Stimulated activated CD8-positive, alpha-beta memory T cell treated with anti-CD3 and anti-CD28 coated beads, Interleukin-15, amount 100 ng/mL, for 24 hours (primary cell): ENCODE measurements around the gene ELANE.
"Not testable (repeated sequence)": the region's sequence is repeated elsewhere in the genome, so short reads cannot be mapped to it uniquely, and the experiment has no call there.

Experiments used
- DNase-seq: peaks from one replicate; pipeline ENCODE4 v3.0.0-alpha.2; 2020; ENCODE audit warnings: low read depth

Gene ELANE

DNA sequence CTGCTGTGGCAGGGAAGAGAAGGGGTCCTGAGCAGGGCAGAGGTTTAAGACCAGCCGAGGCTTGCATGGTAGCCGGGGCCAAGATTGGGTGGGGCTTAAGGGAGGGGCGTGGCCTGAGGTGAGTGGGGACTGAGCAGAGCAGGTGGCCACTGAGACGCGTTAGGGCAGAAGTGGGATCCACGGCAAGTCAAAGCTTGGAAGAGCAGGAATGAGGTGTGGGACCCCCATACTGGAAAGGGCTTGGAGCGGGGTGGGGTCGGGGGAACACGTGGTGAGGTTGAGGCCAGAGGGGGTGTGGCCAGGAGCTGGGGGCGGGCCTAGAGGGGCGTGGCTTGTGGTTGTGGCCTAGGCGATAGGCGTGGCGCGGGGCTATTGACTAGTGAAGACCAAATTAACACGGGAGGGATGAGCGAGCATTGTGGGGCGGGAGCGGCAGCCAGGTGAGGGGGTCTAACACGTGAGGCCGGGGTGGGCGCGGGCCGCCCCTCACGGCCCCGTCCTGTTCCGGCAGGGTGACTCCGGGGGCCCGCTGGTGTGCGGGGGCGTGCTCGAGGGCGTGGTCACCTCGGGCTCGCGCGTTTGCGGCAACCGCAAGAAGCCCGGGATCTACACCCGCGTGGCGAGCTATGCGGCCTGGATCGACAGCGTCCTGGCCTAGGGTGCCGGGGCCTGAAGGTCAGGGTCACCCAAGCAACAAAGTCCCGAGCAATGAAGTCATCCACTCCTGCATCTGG is 10.6 kb downstream of the ELANE start:
- peak; percentile 55 for DNase-seq

DNA sequence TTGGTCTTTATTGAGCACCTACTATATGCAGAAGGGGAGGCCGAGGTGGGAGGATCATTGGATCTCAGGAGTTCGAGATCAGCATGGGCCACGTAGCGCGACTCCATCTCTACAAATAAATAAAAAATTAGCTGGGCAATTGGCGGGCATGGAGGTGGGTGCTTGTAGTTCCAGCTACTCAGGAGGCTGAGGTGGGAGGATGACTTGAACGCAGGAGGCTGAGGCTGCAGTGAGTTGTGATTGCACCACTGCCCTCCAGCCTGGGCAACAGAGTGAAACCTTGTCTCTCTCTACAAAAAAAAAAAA is 11.2 kb downstream of the ELANE start:
- DNase-seq: no peak

DNA sequence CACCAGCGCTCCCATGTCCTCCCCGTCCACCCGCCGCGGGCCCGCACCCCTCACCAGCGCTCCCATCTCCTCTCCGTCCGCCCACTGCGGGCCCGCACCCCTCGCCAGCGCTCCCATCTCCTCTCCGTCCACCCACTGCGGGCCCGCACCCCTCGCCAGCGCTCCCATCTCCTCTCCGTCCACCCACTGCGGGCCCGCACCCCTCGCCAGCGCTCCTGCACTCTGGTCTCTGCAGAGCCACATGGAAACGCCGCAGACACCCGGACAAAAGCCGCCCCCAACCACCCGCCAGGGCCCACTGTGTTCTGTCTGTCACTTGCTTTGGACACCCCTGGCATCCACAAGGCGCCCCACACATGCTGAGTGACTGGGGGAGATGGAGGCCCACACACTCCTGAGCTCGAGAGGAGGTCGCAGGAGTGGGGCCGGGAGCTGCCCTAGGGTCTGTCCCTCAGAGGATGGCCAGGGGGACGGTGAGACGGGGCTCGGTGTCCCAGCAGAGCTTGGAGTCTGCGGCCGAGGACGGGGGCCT is 14.7 kb downstream of the ELANE start:
- no peak for DNase-seq

DNA sequence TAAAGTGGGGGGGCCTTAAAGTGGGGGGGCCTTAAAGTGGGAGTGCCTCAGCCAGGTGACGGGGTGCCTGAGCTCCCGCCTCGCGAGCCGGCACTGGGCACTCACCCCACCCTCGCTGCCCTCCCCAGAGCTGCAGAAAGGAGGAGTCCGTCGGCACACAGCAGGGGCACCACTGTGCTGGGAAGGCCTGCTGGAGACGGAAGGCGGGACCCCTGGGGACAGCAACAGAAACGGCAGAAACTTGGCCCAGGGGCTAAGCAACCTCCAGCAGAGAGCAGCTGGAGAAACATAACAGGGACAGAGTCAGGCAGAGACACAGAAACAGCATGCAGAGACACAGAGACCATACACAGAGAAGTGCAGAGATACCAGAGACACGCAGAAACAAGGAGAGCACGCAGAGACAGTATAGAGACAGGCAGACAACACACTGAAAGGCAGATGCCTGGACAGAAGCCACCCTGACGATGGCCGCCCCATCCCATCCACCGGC is 15.2 kb downstream of the ELANE start:
- DNase-seq: no peak

DNA sequence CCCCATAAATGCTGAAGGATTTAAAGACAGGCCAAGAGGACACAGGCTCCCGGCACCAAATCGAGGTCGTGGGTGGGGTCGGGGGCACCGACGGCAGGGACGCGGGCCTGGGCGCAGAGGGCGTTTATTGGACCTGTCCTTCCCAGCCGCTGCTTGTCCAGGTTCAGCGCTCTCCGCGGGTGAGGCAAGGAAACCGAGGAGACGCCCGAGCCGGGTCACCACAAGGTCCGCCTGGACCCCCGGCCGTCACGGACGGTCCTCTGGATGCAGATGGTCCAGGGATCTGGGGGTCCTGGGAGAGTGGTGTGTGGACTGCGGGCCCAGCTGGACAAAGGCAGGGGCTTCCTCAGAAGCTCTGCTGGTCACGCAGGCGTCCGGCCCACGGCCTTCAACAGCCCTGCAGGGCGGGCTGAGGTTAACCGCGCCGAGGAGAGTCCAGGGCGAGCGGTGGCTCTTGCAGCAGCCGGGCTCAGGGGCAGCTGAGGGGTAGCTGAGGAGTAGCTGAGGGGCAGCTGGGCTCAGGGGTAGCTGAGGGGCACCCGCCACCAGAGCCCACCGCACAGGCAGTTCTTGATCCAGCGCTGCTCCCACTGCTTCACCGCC is 15.9 kb downstream of the ELANE start:
- no peak for DNase-seq

DNA sequence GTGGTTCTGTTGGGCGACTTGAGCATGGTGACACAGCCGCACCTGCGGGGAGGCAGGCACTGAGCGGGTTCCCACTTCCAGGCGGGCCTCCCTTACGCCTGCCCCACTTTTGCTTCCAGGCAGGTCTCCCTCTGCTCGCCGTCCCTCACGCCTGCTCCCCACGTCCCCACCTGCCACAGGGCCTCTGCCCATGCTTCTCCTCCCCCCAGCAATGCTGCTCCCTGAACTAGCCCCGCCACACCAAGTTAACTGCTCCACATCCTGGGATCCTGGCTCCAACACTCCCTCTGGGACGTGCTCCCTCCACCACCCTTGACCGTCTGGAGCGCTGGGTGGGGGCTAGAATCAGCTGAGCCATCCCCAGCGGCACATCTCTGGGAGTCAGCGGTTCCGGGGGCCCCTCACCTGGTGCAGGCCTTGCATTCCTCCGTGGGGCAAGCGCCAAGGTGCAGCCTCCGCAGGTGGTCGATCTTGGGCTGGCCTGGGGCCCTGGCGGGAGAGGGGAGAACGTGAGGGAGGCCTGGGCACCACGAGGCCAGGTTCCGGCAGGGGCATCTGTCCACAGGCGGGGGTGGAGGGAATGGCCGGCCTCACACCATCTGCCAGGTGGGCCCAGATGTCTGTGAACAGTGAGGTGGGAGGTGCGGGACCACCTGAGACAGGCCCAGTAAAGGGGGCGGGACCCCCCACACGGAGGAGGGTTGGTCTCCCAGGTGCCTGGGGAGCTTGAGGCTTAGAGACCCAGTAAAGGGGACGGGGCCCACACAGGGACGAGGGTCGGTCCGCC is 16.5 kb downstream of the ELANE start:
- DNase-seq: no peak

DNA sequence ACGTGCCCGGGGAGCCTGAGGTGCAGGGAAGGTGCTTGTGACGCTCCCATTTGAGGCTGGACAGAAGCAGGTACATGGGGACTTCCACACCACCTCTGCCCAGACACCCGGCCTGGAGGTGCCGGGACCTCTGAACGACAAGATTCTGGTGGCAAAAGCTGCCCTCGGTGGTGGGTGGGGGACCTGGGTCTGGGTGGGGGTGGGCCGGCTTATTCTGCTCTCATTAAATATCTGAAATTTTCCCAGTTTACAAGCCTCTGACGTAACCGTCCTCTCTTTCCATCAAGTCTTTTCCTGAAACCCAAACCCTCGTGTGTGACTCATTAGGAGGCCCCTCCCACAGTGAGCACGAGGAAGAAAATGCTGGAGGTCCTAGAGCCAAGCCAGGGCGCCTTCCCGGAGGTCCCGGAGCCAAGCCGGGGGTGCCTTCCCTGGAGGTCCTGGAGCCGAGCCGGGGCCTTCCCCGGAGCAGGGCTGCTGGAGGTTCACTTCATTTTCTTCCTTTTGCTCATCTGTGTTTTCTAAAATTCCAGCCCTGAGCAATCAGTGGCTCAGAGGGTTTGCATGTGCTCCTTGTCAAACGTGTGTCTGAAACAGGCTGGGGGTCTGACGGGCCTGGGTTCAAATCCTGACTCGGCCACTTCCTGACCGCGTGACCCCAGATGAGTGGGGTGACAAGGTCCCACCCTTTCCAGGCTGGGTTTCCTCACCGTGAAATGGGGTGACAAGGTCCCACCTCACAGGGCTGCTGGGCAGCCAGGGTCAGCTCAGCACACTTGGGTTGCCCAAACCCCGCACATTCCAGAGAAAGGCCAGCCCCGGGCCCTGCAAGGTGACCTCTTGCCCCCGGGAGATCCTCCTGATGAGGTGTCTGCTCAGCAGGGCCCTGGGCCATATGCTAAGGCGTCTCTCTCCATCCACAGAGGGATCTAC is 17.4 kb downstream of the ELANE start:
- DNase-seq: no peak

DNA sequence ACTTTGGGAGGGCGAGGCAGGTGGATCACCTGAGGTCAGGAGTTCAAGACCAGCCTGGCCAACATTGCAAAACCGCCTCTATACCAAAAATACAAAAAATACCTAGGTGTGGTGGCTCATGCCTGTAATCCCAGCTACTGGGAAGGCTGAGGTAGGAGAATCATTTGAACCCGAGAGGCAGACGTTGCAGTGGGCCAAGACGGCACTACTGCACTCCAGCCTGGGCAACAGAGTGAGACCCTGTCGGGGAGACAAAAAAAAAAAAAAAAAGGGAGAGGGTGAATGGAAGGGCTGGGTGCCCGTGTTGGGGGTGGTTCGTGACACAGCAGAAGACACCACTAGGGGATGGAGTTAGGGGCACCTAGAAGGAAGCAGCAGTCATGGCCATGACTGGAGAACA is 18.2 kb downstream of the ELANE start:
- no peak for DNase-seq

DNA sequence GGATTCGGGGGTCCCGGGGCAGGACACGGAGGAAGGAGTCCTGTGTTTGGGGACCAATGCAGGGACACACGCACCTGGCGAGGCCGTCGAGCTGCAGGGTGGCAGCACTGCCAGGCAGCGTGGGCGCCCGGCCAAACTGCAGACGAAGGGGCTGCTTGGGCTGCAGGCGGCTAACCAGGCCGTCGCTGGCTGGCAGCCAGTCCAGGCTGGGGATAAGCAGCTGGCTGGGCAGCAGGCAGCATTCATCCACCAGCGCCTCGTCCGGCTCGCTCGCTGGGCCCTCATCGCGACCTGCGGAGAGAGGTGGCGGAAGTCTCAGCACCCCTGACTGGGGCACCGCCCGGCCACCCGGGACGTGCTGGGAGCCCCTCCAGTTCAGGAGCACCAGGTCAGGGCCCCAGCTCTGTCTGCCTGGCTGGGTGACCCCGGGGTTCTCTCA is 18.9 kb downstream of the ELANE start:
- no peak for DNase-seq

DNA sequence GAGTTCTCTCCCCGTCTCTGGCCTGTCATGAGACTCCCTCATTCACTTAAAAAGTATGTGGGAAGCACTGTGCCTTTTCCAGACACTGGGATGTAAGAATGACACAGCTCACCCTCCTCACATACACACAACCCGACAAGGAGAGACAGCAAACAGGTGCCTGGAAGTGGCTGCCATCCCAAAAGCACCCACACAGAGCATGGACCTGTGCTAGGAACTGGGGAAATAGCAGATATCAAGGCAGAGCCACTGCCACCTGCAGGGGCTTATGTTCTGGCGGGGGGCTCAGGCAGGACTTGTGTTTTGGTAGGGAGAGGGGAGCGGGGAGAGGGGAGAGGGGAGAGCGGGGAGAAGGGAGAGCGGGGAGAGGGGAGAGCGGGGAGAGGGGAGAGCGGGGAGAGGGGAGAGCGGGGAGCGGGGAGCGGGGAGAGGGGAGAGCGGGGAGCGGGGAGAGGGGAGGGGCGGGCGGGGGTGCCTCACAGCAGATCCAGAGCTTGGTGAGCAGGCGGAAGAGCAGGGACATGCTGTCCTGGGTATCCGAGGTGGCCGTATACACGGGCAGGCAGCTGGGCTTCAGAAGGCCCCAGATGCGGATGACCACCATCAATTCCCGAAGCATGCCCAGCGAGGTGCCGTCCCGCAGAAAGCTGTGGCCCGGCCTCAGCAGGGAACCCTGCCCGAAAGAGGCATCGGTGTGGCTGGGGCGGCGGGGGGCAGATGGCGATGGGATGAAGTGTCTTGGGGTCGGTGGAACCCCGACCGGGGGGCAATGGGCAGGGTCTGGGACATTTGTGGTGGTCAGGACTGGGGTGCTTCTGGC is 19.6 kb downstream of the ELANE start:
- DNase-seq: no peak

DNA sequence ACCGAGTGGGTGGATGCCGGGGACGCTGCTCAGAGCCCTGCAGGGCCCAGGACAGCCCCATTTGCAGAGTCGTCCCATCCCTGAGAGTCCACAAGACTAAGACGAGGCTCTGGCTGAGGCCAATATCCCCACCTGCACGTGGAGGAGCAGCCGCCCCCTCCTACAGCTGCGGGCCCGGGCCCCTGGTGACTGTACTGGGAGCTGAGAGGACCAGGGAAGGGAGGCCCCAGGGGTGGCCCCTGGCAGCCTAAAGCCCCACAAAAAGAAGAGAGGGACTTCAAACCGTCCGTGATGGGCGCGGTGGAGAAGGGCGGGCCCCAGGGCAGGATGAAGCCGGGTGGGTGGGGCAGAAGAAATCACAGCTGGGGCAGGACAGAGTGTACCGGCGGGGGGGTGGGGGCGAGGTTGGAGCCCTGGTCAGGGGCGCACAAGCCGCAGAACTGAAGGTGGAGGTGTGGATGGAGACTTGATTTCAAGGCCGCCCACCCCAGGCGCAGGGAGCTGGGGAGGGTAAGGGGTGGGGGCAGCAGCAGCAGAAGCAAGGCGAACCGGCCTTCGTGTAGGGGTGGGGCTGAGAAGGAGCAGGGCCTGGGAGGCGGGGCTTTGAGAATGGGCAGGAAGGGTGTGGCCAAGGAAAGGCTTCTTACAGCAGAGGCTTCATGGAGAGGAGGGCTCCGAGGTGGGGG is 20.3 kb downstream of the ELANE start:
- DNase-seq: peak; percentile 28

DNA sequence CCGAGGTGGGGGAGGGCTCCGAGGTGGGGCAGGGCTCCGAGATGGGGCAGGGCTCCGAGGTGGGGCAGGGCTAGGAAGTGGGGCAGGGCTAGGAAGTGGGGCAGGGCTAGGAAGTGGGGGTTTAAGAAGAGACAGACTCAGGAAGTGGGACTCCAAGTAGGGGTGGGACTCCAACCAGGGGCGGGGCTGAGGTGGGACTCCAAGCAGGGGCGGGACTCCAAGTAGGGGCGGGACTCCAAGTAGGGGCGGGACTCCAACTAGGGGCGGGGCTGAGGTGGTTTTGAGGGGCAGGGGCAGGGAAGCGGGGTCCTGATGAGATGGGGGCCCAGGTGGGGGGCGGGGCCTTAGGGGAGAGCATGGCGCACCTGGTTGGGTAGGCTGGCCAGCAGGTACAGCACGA is 21.0 kb downstream of the ELANE start:
- DNase-seq: no peak

DNA sequence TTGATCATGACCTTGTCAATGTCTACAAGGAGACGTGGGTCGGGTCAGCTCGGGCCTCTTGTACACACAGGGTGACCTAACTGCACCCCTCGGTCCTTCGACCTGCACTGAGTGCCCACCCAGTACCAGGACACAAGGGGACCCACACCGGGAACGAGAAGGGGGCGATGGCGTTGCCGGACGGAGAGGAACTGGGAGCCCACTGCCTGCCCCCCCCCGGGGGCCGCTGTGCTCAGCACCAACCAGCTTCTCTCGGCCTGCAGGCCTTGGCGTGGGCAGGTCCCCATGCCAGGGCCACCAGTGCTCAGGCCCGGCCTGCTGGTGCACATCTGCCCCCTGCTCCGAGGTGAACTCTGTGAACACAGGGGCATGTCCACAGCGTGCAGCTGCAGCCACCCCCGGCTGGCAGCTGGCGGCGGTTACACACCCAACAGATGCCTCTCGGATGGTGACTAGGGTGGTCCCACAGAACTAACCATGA is 21.5 kb downstream of the ELANE start:
- no peak for DNase-seq

DNA sequence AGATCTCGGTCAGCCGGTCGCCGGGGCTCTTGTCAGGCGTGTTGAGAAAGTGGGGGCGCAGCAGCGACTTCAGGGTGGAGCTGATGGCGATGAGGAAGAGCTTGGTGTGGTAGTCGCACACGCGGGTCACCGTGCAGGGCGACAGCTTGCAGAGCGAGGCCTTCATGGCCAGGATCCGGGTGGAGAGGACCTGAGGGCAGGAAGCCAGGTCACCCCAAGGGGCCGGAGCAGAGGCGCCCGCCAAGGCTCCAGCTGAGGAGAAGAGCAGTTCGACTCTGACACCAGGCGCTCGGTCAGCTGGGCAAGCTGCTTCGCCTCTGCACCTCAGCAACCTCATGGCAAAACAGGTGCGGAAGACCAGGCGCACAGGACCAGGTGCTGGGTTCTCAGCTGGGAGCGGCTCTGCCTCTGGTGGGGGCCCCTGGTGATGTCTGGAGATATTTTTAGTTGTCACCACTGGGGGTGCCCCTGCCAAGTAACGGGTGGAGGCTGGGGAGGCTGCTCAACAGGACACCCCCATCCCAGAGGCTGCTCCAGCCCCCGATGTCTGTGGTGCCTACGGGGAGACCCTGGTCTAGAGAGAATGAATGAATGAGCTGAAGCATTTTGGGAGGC is 23.3 kb downstream of the ELANE start:
- DNase-seq: no peak

DNA sequence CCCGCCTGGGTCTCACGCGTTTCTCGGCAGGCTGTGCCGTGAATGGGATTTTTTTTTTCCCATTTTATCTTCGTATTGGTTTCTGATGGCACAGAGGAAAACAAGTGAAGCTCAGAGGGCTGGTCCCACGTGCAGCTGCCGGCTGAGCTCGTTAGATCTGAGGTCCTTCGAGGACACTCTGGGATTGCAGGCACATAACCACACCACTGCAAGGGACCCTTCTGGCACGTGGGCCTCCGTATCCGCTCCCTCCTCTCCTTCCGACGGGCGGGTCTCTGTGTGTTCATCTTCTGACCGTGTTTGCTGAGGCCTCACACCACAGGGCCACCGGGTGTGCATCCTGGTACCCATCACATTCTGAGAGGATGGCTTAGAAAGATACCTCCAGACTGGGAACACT is 24.0 kb downstream of the ELANE start:
- DNase-seq: no peak

DNA sequence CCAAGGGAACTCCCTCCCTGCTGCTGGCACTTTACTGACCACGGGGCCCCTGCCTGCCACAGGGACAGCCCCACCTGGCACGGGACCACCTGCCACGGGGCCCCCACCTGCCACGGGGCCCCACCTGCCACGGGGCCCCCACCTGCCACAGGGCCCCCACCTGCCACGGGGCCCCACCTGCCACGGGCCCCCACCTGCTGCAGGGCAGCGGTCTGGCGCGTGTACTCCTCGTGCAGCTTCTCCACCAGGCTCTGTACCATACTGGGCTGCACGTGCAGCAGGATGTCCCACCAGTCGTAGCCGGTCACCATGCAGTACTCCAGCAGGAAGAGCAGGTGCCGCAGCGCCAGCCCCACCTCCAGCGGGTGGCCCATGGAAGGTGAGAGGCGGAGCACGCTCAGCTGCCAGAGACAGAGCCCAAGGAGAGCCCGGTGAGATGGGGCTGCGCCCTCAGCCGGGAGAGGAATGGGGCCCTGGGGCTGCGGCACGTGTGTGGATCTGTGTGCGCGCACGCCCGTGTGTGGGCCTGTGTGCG is 24.7 kb downstream of the ELANE start:
- DNase-seq: no peak

DNA sequence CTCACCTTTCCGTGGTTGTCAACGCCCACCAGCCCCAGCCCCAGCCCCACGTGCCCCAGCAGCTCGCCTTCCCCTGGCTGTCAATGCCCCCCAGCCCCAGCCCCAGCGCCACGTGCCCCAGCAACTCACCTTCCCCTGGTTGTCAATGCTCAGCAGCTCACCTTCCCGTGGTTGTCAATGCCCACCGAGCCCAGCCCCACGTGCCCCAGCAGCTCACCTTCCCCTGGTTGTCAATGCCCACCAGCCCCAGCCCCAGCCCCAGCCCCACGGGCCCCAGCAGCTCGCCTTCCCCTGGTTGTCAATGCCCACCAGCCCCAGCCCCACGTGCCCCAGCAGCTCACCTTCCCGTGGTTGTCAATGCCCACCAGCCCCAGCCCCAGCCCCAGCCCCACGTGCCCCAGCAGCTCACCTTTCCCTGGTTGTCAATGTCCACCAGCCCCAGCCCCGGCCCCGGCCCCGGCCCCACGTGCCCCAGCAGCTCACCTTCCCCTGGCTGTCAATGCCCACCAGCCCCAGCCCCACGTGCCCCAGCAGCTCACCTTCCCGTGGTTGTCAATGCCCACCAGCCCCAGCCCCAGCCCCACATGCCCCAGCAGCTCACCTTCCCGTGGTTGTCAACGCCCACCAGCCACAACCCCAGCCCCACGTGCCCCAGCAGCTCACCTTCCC is 26.0 kb downstream of the ELANE start:
- DNase-seq: not testable (repeated sequence)

DNA sequence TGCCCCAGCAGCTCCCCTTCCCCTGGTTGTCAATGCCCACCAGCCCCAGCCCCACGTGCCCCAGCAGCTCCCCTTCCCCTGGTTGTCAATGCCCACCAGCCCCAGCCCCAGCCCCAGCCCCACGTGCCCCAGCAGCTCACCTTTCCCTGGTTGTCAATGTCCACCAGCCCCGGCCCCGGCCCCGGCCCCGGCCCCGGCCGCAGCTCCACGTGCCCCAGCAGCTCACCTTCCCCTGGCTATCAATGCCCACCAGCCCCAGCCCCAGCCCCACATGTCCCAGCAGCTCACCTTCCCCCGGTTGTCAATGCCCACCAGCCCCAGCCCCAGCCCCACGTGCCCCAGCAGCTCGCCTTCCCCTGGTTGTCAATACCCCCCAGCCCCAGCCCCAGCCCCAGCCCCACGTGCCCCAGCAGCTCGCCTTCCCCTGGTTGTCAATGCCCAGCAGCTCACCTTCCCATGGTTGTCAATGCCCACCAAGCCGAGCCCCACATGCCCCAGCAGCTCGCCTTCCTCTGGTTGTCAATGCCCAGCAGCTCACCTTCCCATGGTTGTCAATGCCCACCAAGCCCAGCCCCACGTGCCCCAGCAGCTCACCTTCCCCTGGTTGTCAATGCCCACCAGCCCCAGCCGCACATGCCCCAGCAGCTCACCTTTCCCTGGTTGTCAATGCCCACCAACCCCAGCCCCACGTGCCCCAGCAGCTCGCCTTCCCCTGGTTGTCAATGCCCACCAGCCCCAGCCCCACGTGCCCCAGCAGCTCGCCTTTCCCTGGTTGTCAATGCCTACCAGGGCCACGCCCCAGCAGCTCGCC is 26.9 kb downstream of the ELANE start:
- not testable (repeated sequence) for DNase-seq
